Frontal cortex (tissue), 4 donors: ENCODE results near the gene CCDC190. TPM values are rescaled to one million over a fixed set of nuclear protein-coding genes. Genes with fewer than 3 reads are reported as not detected.
"Not testable (repeated sequence)": the region's sequence is repeated elsewhere in the genome, so short reads cannot be mapped to it uniquely, and the experiment has no call there.

Source experiments
- DNase-seq, 2 donors: peaks; one replicate each; pipeline ENCODE4 v3.0.0; 2012; ENCODE audit warnings: low spot score in 2 of 2
- FAIRE-seq: peaks from 2 replicates; lab custom pipeline; 2012; peaks lifted over from hg19 to GRCh38; lab: Jason Lieb, UNC
- total RNA-seq: library from RNA; depleted of rRNA; stranded (reverse); fragments of >200 nt; gene quantifications from one replicate; pipeline ENCODE4 v1.2.3, GENCODE V29; 2014
- donor health status: control.
- donor health status: control.
- donor health status: control.

Gene CCDC190
- total RNA-seq, 1 donor from 2014 or later = not detected

DNA sequence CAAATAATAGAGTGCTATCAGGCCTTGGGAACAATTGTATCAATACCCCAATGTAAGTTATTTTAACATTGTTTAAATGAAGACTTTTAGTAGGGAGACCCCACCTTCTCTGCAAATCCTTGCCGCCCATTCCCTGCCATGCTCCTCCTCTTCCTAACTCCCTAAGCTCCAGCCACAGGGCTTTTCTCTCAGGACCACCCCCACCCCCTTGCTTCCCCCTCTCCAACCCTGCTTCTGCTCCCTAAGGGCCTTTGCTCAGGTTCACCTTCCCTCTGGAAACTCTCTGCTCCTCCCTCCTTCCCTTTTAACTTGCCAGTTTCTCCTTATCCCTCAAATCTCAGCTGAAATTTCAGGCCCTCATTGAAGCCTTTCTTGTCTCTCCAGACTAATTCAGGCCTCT, 16.8 kb downstream of the CCDC190 start:
- FAIRE-seq = no peak

DNA sequence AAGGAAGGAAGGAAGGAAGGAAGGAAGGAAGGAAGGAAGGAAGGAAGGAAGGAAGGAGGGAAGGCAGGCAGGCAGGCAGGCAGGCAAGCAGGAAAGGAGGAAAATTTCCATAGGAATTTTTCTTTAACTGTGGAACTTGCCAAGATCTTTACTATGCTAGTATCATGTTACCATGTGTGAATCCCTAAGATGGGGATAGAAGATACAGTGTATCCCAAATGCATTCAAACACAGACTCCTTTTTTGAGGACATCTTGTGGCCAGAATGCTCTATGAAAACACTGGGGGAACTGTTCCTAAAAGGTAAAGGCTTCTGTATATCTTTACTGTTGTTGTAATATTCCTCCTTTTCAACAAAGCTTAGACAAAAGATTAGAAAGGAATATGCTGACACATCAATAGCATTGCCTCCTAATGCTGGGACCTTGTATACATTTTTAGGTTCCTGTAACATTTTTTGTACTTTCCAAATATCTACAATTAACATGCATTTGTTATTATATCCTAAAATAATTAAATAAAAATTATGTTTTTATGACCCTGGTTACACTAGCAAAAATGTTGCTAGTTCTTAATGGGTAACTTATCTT, 20.6 kb downstream of the CCDC190 start:
- no peak for FAIRE-seq
- no peak for DNase-seq

More for the DNA sequence above, 16.8 kb downstream of the CCDC190 start:
- DNase-seq = no peak

DNA sequence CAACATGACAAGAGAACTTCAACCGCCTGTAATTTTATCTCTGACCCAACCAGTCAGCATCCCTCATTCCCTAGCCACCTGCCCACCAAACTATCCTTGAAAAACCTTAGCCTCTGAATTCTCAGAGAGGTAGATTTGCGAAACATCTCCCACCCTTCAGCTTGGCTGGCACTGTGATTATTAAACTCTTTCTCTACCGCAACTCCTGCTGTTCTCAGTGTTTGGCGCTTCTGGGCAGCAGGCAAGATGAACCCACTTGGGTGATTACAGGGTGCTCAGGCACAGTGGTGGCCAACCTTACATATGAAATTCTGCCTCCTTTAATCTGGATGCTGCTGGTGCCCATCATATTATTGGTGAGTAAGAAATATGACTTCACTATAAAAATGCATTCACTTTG, 22.1 kb downstream of the CCDC190 start:
- DNase-seq (no peak), FAIRE-seq (no peak)

DNA sequence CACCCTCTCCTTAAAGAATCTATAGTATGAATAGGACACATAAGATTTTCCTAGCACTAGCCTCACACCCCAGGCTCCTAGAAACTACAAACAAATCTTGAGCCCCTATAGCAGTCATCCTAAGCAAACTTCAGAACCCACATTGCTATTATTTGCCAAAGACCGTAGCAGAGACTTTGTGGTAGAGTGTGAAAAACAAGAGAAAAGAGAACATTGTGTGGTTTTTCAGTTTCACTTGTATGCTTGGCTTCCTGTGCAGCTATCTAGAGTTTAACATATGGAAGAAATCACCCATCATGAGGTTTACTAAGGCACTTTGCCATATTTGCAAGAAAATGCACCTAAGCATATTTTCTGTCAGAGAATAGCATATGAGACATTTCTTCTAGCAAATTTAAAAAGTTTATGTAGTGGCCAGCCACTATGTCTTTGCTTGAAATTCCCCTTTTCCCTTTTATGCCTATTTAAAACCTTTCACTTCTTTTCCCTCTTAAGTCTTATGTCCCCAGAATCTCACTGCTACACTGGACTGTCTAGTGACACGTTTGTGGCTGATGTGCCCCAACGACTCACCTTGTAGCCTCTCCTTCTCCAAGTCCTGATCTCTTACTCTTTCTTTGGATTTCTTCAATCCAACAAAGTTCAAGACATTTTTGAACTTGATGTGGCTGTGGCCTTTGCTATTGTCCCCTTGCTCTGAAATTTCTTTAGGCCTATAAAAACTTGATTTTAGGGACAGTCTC, 25.6 kb downstream of the CCDC190 start:
- FAIRE-seq (no peak), DNase-seq (no peak)

DNA sequence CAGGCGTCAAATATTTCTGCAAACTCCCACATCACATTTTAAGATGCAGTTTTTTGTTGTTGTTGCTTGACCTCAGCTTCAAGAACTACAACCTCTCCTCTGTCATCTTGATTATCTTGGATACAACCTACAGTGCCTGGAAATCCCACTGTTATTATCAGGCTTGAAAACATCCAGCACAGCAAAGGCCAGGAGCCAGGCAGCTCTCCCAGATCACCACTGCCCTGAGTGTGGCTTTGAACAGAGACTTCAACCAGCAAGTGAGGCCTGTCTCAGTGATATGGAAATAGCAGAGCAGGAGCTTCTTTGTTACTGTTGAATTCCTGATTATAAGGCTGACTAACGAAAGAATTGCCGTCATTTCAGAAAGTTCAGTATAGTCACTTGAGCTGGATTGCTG, 28.5 kb downstream of the CCDC190 start:
- FAIRE-seq (no peak), DNase-seq (no peak)

DNA sequence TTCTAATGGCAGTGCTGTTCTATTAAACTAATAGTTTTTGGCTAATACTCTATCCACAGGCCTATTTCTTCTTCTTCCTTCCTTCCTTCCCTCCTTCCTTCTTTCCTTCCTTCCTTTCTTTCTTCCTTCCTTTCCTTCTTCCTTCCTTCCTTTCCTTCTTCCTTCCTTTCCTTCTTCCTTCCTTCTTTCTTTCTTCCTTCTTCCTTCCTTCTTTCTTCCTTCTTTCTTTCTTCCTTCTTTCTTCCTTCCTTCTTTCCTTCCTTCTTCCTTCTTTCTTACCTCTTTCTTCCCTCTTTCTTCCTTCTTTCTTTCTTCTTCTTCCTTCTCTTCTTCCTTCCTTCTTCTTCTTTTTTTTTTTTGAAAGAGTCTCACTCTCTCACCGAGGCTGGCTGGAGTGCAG, 31.7 kb downstream of the CCDC190 start:
- FAIRE-seq (no peak), DNase-seq (no peak)

DNA sequence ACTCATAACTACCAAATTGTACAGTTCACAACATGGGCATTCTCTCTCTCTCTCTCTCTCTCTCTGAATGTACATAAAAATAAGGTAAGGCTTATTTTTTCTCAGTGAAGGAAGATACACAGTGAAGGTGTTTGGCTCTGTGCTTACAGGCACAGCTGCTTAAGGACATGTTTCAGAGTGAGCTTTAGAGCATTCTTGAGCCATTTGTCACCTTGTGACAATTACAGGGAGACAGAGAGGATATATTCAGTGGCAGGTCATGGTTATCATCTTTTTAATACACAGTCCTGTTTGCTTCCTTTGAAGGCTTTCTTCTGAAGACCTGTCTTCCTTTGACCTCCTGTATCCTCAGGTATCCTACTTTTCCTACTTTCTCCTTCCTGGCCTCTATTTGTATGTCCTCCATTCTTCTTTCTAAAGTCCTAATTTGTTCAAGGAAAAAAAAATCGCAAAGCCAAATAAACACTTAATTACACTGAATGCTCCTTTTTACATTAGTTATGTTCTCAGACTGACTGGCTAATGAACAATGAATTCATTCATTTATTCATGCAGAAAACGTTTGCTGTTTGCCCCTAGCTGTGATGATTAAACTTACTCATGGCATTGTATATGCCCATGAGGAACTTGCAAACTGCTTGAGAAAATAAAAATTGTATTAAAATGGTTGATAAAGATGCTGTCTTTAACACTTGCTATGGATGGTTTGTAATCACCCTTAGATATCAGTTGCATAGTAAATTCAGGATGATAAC, 37.0 kb downstream of the CCDC190 start:
- DNase-seq (no peak), FAIRE-seq (no peak)

DNA sequence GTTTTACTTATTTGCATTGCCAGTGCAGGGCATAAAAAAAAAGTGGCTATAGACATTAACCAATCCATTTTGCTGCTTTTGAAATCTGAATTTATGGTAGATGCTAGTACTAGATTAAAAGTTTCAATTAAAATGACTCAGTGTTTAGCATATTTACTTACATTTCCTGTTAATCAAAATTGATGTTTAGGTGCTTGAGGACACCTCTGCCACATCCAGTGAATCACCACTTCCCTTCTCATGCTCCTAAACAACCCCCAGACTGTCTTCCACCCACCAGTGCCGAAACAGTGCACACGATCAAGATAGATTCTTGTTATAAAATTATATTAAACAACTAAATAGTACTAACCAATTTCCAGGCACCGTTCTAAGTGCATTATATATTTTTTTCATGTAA, 37.7 kb downstream of the CCDC190 start:
- FAIRE-seq (no peak), DNase-seq (no peak)

DNA sequence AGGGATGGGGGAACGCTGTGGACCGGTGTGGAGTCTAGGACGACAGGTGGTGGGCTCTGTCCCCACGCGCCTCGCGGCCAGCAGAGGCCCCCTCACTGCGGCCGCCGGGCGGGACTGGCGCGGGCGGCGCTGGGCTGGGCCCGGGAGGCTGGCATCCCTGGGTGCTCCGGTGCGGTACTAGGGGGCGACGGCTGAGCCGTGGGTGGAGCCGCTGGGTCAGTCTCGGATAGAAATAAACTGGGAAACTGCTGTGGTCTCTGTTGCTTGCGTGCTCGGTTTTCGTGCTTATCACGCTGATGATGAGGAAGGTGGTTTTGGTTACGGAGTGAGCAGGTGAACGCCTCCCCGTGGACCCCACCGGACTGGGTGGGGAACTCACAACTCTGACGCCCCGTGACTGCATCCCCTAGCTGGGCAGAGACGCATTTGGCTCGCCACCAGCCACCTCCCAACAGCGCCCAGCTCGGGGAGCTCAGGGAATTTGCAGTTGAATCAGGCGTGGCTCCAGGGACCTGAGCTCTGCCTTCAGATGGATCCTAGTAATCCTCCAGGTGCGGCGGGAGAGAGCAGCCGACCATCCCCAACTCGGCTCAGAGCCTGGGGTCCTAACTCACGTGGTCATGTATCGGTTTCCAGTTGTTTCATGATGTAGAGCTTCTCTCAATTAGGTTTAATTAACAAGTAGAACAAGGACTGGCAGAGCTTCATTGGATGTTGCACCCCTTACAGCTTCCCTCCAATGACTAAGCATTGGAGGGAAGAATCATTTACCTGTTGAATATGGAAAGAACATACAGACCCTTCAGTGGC, 38.4 kb downstream of the CCDC190 start:
- DNase-seq (peak in 1 of 2 donors; percentile 18), FAIRE-seq (no peak)

DNA sequence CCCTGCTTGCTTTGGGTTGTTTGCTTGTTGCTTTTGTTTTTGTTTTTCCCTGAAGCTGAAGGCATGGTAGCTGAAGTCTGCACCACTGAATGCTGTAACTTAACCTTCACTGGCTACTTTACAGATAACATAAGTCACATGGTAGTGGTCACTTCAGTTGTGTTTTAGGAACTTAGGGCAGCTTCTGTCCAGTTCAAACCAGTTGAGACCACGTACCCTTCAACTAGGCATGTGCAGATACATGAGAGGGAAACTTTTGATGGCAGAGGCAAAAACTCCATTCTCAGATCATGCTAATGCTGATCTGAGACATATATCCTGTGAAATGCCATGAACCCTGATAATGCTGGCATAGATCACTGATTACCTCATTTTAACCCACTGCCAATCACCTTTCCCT, 42.3 kb downstream of the CCDC190 start:
- FAIRE-seq = not testable (repeated sequence)

DNA sequence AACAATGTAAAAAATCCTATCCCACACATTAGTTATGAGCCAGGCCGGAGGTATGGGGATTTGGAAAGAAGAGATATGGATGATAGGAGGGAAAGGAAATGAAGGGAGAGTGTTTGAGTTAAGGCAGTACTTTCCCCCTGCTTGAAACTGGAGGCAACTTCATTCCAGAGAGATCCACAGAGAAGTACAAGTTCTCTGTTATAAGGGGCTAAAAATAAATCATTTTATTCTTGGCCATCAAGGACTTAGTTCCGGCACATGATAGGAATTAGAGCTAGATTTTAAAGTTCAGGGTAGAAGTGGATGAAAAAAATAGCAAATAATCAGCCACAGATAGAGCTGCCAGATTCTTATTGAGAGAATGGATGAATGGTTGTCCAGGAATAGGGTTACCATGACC, 42.8 kb downstream of the CCDC190 start:
- DNase-seq, FAIRE-seq: not testable (repeated sequence)

More for the DNA sequence above, 42.3 kb downstream of the CCDC190 start:
- DNase-seq = not testable (repeated sequence)

DNA sequence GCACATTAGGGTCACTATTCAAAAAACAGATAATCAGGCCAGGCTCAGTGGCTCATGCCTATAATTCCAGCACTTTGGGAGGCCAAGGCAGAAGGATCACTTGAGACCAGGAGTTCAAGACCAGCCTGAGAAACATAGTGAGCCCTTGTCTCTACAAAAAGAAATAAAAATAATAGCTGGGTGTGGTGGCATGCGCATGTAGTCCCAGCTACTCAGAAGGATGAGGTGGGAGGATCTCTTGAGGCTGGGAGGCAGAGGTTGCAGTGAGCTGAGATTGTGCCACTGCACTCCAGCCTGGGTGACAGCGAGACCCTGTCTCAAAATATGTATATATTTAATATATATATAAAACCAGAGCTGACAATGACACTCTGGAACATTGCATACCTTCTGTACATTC, 48.6 kb downstream of the CCDC190 start:
- DNase-seq, FAIRE-seq: not testable (repeated sequence)

DNA sequence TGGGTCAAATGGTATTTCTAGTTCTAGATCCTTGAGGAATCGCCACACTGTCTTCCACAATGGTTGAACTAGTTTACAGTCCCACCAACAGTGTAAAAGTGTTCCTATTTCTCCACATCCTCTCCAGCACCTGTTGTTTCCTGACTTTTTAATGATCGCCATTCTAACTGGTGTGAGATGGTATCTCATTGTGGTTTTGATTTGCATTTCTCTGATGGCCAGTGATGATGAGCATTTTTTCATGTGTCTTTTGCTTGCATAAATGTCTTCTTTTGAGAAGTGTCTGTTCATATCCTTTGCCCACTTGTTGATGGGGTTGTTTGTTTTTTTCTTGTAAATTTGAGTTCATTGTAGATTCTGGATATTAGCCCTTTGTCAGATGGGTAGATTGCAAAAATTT, 53.5 kb downstream of the CCDC190 start:
- not testable (repeated sequence) for FAIRE-seq, DNase-seq

Other genes starting within 250 kb of the CCDC190 start
- gene DDR2, start 228.7 kb downstream of the CCDC190 start, total RNA-seq = 4.1 TPM
- 24.5 TPM for gene HSD17B7, start 70.5 kb downstream of the CCDC190 start, total RNA-seq
- 7.3 TPM for gene RGS4, start 208.2 kb upstream of the CCDC190 start, total RNA-seq